Astrocyte (in vitro differentiated cells and primary cell): ENCODE data around the gene TNIP1. TPM values are rescaled to one million over a fixed set of nuclear protein-coding genes. Genes with fewer than 3 reads are reported as not detected.

Experiments used
- DNase-seq: peaks from one replicate; pipeline ENCODE4 v3.0.0-alpha.2; 2010; ENCODE audit warnings: low read depth
- FAIRE-seq: peaks from 2 replicates; lab custom pipeline; 2011; peaks lifted over from hg19 to GRCh38; lab: Jason Lieb, UNC
- H2AFZ ChIP-seq: 2 replicates; pipeline ENCODE4 v1.6.0; 2012; ENCODE audit warnings: low read depth, low read length, inconsistent platforms
- H3K27ac ChIP-seq: 2 replicates; pipeline ENCODE4 v1.5.1; 2011; ENCODE audit warnings: low read depth, low read length, inconsistent platforms
- H3K27me3 ChIP-seq: 2 replicates; pipeline ENCODE4 v1.6.0; 2011; ENCODE audit warnings: low read length, inconsistent platforms; ENCODE audit not compliant: insufficient read depth
- H3K36me3 ChIP-seq: 2 replicates; pipeline ENCODE4 v1.5.1; 2011; ENCODE audit warnings: low read length, inconsistent platforms; ENCODE audit not compliant: insufficient read depth
- H3K4me1 ChIP-seq: 2 replicates; pipeline ENCODE4 v1.5.1; 2011; ENCODE audit warnings: low read length, inconsistent platforms; ENCODE audit not compliant: insufficient read depth
- H3K4me2 ChIP-seq: 2 replicates; pipeline ENCODE4 v1.6.0; 2012; ENCODE audit warnings: low read length, inconsistent platforms
- H3K4me3 ChIP-seq: 2 replicates; pipeline ENCODE4 v1.5.1; 2011; ENCODE audit warnings: low read depth, mild to moderate bottlenecking, low read length, inconsistent platforms; ENCODE audit not compliant: insufficient read depth
- H3K79me2 ChIP-seq: 2 replicates; pipeline ENCODE4 v1.6.0; 2012; ENCODE audit warnings: mild to moderate bottlenecking, low read length, inconsistent platforms; ENCODE audit not compliant: insufficient read depth
- H3K9ac ChIP-seq: 2 replicates; pipeline ENCODE4 v1.6.0; 2012; ENCODE audit warnings: mild to moderate bottlenecking, low read length, inconsistent platforms
- H3K9me3 ChIP-seq: 2 replicates; pipeline ENCODE4 v1.5.1; 2012; ENCODE audit warnings: low read depth, mild to moderate bottlenecking, low read length, inconsistent platforms; ENCODE audit not compliant: insufficient read depth
- H4K20me1 ChIP-seq: 2 replicates; pipeline ENCODE4 v1.6.0; 2012; ENCODE audit warnings: low read length, inconsistent platforms; ENCODE audit not compliant: insufficient read depth
- H3K27ac Mint-ChIP-seq: one replicate; pipeline ENCODE4 v1.8.0; 2021; ENCODE audit warnings: mild to moderate bottlenecking, mixed read lengths; ENCODE audit not compliant: unreplicated experiment
- H3K27me3 Mint-ChIP-seq: one replicate; pipeline ENCODE4 v1.8.0; 2021; ENCODE audit warnings: low read depth, mixed read lengths; ENCODE audit not compliant: unreplicated experiment
- H3K36me3 Mint-ChIP-seq: one replicate; pipeline ENCODE4 v1.8.0; 2021; ENCODE audit warnings: low read depth, mixed read lengths; ENCODE audit not compliant: unreplicated experiment
- H3K4me1 Mint-ChIP-seq: one replicate; pipeline ENCODE4 v1.8.0; 2021; ENCODE audit warnings: low read depth, mixed read lengths; ENCODE audit not compliant: unreplicated experiment
- H3K4me3 Mint-ChIP-seq: one replicate; pipeline ENCODE4 v1.8.0; 2021; ENCODE audit warnings: mild to moderate bottlenecking, moderate library complexity, mixed read lengths; ENCODE audit not compliant: unreplicated experiment
- H3K9me3 Mint-ChIP-seq: one replicate; pipeline ENCODE4 v1.8.0; 2021; ENCODE audit warnings: mild to moderate bottlenecking, mixed read lengths; ENCODE audit not compliant: unreplicated experiment
- CTCF ChIP-seq: IDR thresholded peaks from 2 replicates; pipeline ENCODE4 v1.5.1; 2011; ENCODE audit warnings: low read depth, mild to moderate bottlenecking, inconsistent platforms, low read length, moderate library complexity; ENCODE audit not compliant: insufficient read depth
- EZH2 ChIP-seq: IDR thresholded peaks from 2 replicates; pipeline ENCODE4 v1.6.1; 2012; ENCODE audit warnings: mild to moderate bottlenecking, low read length, inconsistent platforms; ENCODE audit not compliant: insufficient read depth
- total RNA-seq: library from RNA; stranded (reverse); gene quantifications from 2 replicates; pipeline ENCODE4 v1.2.1, GENCODE V29; 2021

The TNIP1 gene
- total RNA-seq, 1 donor from 2014 or later, result 119 TPM

- Histone ChIP-seq H3K27me3 (no peaks in the 10 kb centered on the region), H2AFZ (no peak overlapping the region), H3K9me3 (no peaks in the 10 kb centered on the region), H3K9ac (no peak overlapping the region), H4K20me1 (no peaks in the 10 kb centered on the region), H3K27ac (no peak overlapping the region), H3K79me2 (no peaks in the 10 kb centered on the region), H3K4me1 (no peaks in the 10 kb centered on the region), H3K4me3 (no peak overlapping the region), H3K36me3 (no peaks in the 10 kb centered on the region), H3K4me2 (no peak overlapping the region)
- Mint-ChIP-seq H3K36me3 (peaks cover 2% of the 10 kb centered on the region), H3K27ac (no peak overlapping the region), H3K4me3 (no peak overlapping the region), H3K27me3 (peaks cover 11% of the 10 kb centered on the region), H3K9me3 (peaks cover 9% of the 10 kb centered on the region), H3K4me1 (peaks cover 2% of the 10 kb centered on the region)
- FAIRE-seq (no peak), DNase-seq (no peak)
- TF ChIP-seq CTCF (no peak), EZH2 (no peak)
Measured at GRCh38 chr5:151014680-151015343, 66.0 kb downstream of the TNIP1 start.

- Histone ChIP-seq H3K36me3 (no peaks in the 10 kb centered on the region), H3K4me2 (no peak overlapping the region), H3K9ac (no peak overlapping the region), H3K9me3 (no peaks in the 10 kb centered on the region), H3K4me1 (no peaks in the 10 kb centered on the region), H2AFZ (no peak overlapping the region), H3K27me3 (peaks cover 6% of the 10 kb centered on the region), H3K27ac (no peak overlapping the region), H4K20me1 (no peaks in the 10 kb centered on the region), H3K4me3 (no peak overlapping the region), H3K79me2 (no peaks in the 10 kb centered on the region)
- H3K4me1 Mint-ChIP-seq, result peaks cover 2% of the 10 kb centered on the region
- DNase-seq (no peak), FAIRE-seq (no peak)
- H3K9me3 Mint-ChIP-seq, result peaks cover 9% of the 10 kb centered on the region
- H3K36me3 Mint-ChIP-seq, result peaks cover 2% of the 10 kb centered on the region
- no peak overlapping the region for H3K4me3 Mint-ChIP-seq
- TF ChIP-seq CTCF (no peak), EZH2 (no peak)
- no peak overlapping the region for H3K27ac Mint-ChIP-seq
- H3K27me3 Mint-ChIP-seq, result peaks cover 16% of the 10 kb centered on the region
Measured at GRCh38 chr5:151012862-151013261, 68.0 kb downstream of the TNIP1 start.

- Histone ChIP-seq H3K27ac (no peak overlapping the region), H3K4me2 (no peak overlapping the region), H3K4me3 (no peak overlapping the region), H4K20me1 (no peaks in the 10 kb centered on the region), H3K27me3 (peaks cover 6% of the 10 kb centered on the region), H3K9me3 (no peaks in the 10 kb centered on the region), H3K36me3 (no peaks in the 10 kb centered on the region), H3K4me1 (no peaks in the 10 kb centered on the region), H3K79me2 (no peaks in the 10 kb centered on the region), H2AFZ (no peak overlapping the region), H3K9ac (no peak overlapping the region)
- DNase-seq (no peak), FAIRE-seq (no peak)
- Mint-ChIP-seq H3K4me3 (no peak overlapping the region), H3K4me1 (no peaks in the 10 kb centered on the region), H3K36me3 (peaks cover 2% of the 10 kb centered on the region), H3K27me3 (peaks cover 23% of the 10 kb centered on the region), H3K9me3 (peaks cover 4% of the 10 kb centered on the region), H3K27ac (no peak overlapping the region)
- no peak for TF ChIP-seq CTCF
- no peak for TF ChIP-seq EZH2
Measured at GRCh38 chr5:151008906-151009305, 71.9 kb downstream of the TNIP1 start.
